IMR-90 (cell line): ENCODE results near the gene PDIA2. TPM values are rescaled to one million over a fixed set of nuclear protein-coding genes. Genes with fewer than 3 reads are reported as not detected.
A peak's percentile ranks its signal among the peaks of the same experiment; 100 is the strongest.

ENCODE experiments used
- ATAC-seq: fragments of 200-7000 bp; cut with Tn5 transposase; 2 replicates; pipeline ENCODE4 v1.9.1; 2020; ENCODE audit warnings: low read depth, mild to moderate bottlenecking, moderate library complexity
- BruUV-seq: library from RNA; stranded (reverse); fragments of 400-500 nt; replicated peaks from 2 replicates; lab custom pipeline; 2021; lab: Mats Ljungman, UMichigan
- CTCF ChIA-PET: fragments of 300-600 bp; formaldehyde crosslinking; extraction: SDS; loops from one replicate; lab custom pipeline; 2021; ENCODE audit warnings: antibody characterized with exemption; lab: Yijun Ruan, JAX
- POLR2A ChIA-PET: fragments of 300-600 bp; sonication (Branson Sonifier 250); formaldehyde crosslinking; loops from one replicate; lab custom pipeline; 2022; ENCODE audit warnings: antibody characterized with exemption; ENCODE audit not compliant: unreplicated experiment; lab: Charles Lee
- DNase-seq: peaks from one replicate; pipeline ENCODE4 v3.0.0; 2013
- H2AFZ ChIP-seq: replicated peaks from 2 replicates; pipeline ENCODE3; 2013; ENCODE audit warnings: low read length, mild to moderate bottlenecking; ENCODE audit not compliant: poor library complexity
- H2AK5ac ChIP-seq: 2 replicates; pipeline ENCODE4 v1.6.1; 2013; ENCODE audit warnings: low read depth, low read length, inconsistent platforms
- H2AK9ac ChIP-seq: replicated peaks from 2 replicates; pipeline ENCODE3; 2013; ENCODE audit warnings: mild to moderate bottlenecking, low read depth, low read length, moderate library complexity; ENCODE audit not compliant: poor library complexity
- H2BK120ac ChIP-seq: 2 replicates; pipeline ENCODE4 v1.6.1; 2013; ENCODE audit warnings: low read depth, low read length, inconsistent platforms
- H2BK15ac ChIP-seq: 3 replicates; pipeline ENCODE4 v1.6.1; 2013; ENCODE audit warnings: low read depth, low read length, inconsistent platforms
- H2BK20ac ChIP-seq: 2 replicates; pipeline ENCODE4 v1.6.1; 2013; ENCODE audit warnings: low read depth, mild to moderate bottlenecking, inconsistent platforms, low read length, moderate library complexity
- H2BK5ac ChIP-seq: 2 replicates; pipeline ENCODE4 v1.6.1; 2013; ENCODE audit warnings: mild to moderate bottlenecking, low read depth, low read length, inconsistent platforms; ENCODE audit not compliant: poor library complexity, severe bottlenecking
- H3K14ac ChIP-seq: replicated peaks from 2 replicates; pipeline ENCODE4 v1.6.1; 2013; ENCODE audit warnings: low read depth, low read length, inconsistent platforms
- H3K18ac ChIP-seq: 2 replicates; pipeline ENCODE4 v1.6.1; 2013; ENCODE audit warnings: low read depth, low read length, control low read depth
- H3K23ac ChIP-seq: 2 replicates; pipeline ENCODE4 v1.6.1; 2013; ENCODE audit warnings: low read depth, low read length, inconsistent platforms
- H3K27ac ChIP-seq: 2 replicates; pipeline ENCODE4 v1.5.1; 2013; ENCODE audit warnings: mild to moderate bottlenecking, control low read depth, low read length; ENCODE audit not compliant: insufficient read depth
- H3K27me3 ChIP-seq: 2 replicates; pipeline ENCODE4 v1.6.1; 2013; ENCODE audit warnings: low read length; ENCODE audit not compliant: control insufficient read depth, insufficient read depth
- H3K36me3 ChIP-seq: 2 replicates; pipeline ENCODE4 v1.6.1; 2013; ENCODE audit warnings: low read length, mixed read lengths; ENCODE audit not compliant: control insufficient read depth, insufficient read depth
- H3K4ac ChIP-seq: 2 replicates; pipeline ENCODE4 v1.6.1; 2013; ENCODE audit warnings: low read depth, low read length, inconsistent platforms
- H3K4me1 ChIP-seq: 2 replicates; pipeline ENCODE4 v1.6.1; 2013; ENCODE audit warnings: low read length, mixed read lengths; ENCODE audit not compliant: control insufficient read depth, insufficient read depth
- H3K4me2 ChIP-seq: 2 replicates; pipeline ENCODE4 v1.6.1; 2013; ENCODE audit warnings: low read depth, mild to moderate bottlenecking, control low read depth, low read length, moderate library complexity
- H3K4me3 ChIP-seq: 2 replicates; pipeline ENCODE4 v1.5.1; 2013; ENCODE audit warnings: low read depth, mild to moderate bottlenecking, control low read depth, low read length, moderate library complexity; ENCODE audit not compliant: insufficient read depth
- H3K56ac ChIP-seq: 2 replicates; pipeline ENCODE4 v1.6.1; 2013; ENCODE audit warnings: low read length, inconsistent platforms; ENCODE audit not compliant: insufficient read depth; ENCODE audit errors: extremely low read depth
- H3K79me1 ChIP-seq, 2 experiments: 2 replicates each; pipeline ENCODE4 v1.6.1; 2013; ENCODE audit warnings: low read length in 2 of 2, inconsistent platforms in 1 of 2, low read depth in 1 of 2
- H3K9ac ChIP-seq: 2 replicates; pipeline ENCODE4 v1.6.1; 2013; ENCODE audit warnings: low read depth, low read length, control low read depth
- H3K9me1 ChIP-seq: 2 replicates; pipeline ENCODE4 v1.6.1; 2013; ENCODE audit warnings: low read length, inconsistent platforms; ENCODE audit not compliant: insufficient read depth
- H3K9me3 ChIP-seq: 2 replicates; pipeline ENCODE4 v1.6.1; 2013; ENCODE audit warnings: low read length; ENCODE audit not compliant: control insufficient read depth, insufficient read depth
- H4K20me1 ChIP-seq: 2 replicates; pipeline ENCODE4 v1.6.1; 2013; ENCODE audit warnings: low read length, inconsistent platforms; ENCODE audit not compliant: insufficient read depth
- H4K5ac ChIP-seq: 2 replicates; pipeline ENCODE4 v1.6.1; 2013; ENCODE audit warnings: mild to moderate bottlenecking, low read depth, low read length, control low read depth
- H4K8ac ChIP-seq, 2 experiments: 2 replicates each; pipeline ENCODE4 v1.6.1; 2013; ENCODE audit warnings: low read depth in 2 of 2, low read length in 2 of 2, control low read depth in 1 of 2, inconsistent platforms in 1 of 2
- H4K91ac ChIP-seq: 2 replicates; pipeline ENCODE4 v1.6.1; 2013; ENCODE audit warnings: low read depth, low read length, inconsistent platforms; ENCODE audit not compliant: insufficient read depth
- FOS ChIP-seq: fragments of 150-350 bp; IDR thresholded peaks from 2 replicates; pipeline ENCODE4 v1.6.1; 2016; ENCODE audit warnings: low read depth, low read length
- POLR2A ChIP-seq: IDR thresholded peaks from 2 replicates; pipeline ENCODE4 v1.6.1; 2012; ENCODE audit warnings: mild to moderate bottlenecking, low read depth, low read length
- USF2 ChIP-seq: fragments of 150-350 bp; IDR thresholded peaks from 2 replicates; pipeline ENCODE4 v1.6.1; 2017; ENCODE audit warnings: mild to moderate bottlenecking, antibody characterized with exemption, low read length, low read depth
- WGBS, 2 experiments: methylation state at CpG; one replicate each; pipeline versions ENCODE4 v1.1.5 to v1.1.7; 2013; ENCODE audit warnings: missing lambda C conversion rate in 2 of 2; ENCODE audit not compliant: insufficient read length in 1 of 2; ENCODE audit errors: extremely low coverage in 2 of 2; 5-methylcytosine and 5-hydroxymethylcytosine counted together
- dilution Hi-C: fragments of 300-500 bp; cut with HindIII; formaldehyde crosslinking; loops from one replicate; pipeline ENCODE4 v1.14.3; 2018; ENCODE audit warnings: low sequenced_read_pairs; ENCODE audit not compliant: unreplicated experiment
- in situ Hi-C: fragments of 300-500 bp; cut with MboI; formaldehyde crosslinking; loops from 3 replicates; pipeline ENCODE4 v1.14.3; 2019; ENCODE audit warnings: low sequenced_read_pairs, inconsistent platforms, mixed read lengths
- intact Hi-C: fragments of 100-400 bp; cut with micrococcal nuclease; formaldehyde crosslinking; loops from 2 replicates; pipeline ENCODE4 v1.10.0; 2022
- polyA plus RNA-seq, 3 experiments: library from polyadenylated mRNA; depleted of rRNA; stranded (reverse); fragments of >200 nt; gene quantifications; 2 replicates each; pipeline ENCODE4 v1.2.3, GENCODE V29; 2012; ENCODE audit warnings: low replicate concordance in 1 of 3
- total RNA-seq: library from RNA; depleted of rRNA; stranded (reverse); fragments of >200 nt; gene quantifications from 2 replicates; pipeline ENCODE4 v1.2.3, GENCODE V29; 2012

Gene PDIA2
- total and polyA plus RNA-seq, 2 of the 4 experiments (the other 2 are of a cell fraction): 0.17 TPM; not detected in 1

- POLR2A ChIA-PET: no interaction called here
- DNase-seq: no peak
- dilution Hi-C loops: no loop called here
Observed at GRCh38 chr16:280552-280951, 2.4 kb upstream of the PDIA2 start, which contains the start of gene ARHGDIG. Gene ARHGDIG, plus strand, starts transcription at chr16:280591. Its CDS starts 90 bp downstream, at chr16:280681.

More at GRCh38 chr16:280552-280951, 2.4 kb upstream of the PDIA2 start, which contains the start of gene ARHGDIG:
- Histone ChIP-seq H2AK5ac (no peak within 1 kb of the TSS), H3K4me3 (peak within 1 kb of the TSS; percentile 32), H3K9me3 (no peaks in the 10 kb centered on the region), H2BK120ac (no peak within 1 kb of the TSS), H3K4me1 (no peaks in the 10 kb centered on the region), H4K91ac (no peak within 1 kb of the TSS), H3K9ac (no peak within 1 kb of the TSS), H4K20me1 (no peaks in the 10 kb centered on the region; the same call in 1 of the 2 replicates), H2BK20ac (no peak within 1 kb of the TSS), H3K14ac (no peak within 1 kb of the TSS), H3K18ac (no peak within 1 kb of the TSS), H3K27me3 (peaks cover 38% of the 10 kb centered on the region), H2BK5ac (no peak within 1 kb of the TSS), H3K27ac (no peak within 1 kb of the TSS), H3K4ac (no peak within 1 kb of the TSS), H4K8ac (no peak within 1 kb of the TSS), H3K23ac (no peak within 1 kb of the TSS), H4K5ac (no peak within 1 kb of the TSS), H3K79me1 (no peaks in the 10 kb centered on the region), H2AK9ac (no peak within 1 kb of the TSS), H2AFZ (peak within 1 kb of the TSS; percentile 63), H3K56ac (no peak within 1 kb of the TSS), H3K36me3 (no peaks in the 10 kb centered on the region), H2BK15ac (no peak within 1 kb of the TSS), H3K4me2 (peak within 1 kb of the TSS; percentile 46; the same call in 1 of the 2 replicates), H3K9me1 (no peaks in the 10 kb centered on the region)
- intact Hi-C loops: no loop called here
- peak; percentile 62 for ATAC-seq
- CTCF ChIA-PET: no interaction called here
- no peak for TF ChIP-seq FOS
- TF ChIP-seq POLR2A: no peak
- no peak for TF ChIP-seq USF2
- no TSS peak for BruUV-seq
- 0% methylated on average over 17 of the region's 54 CpGs; no CpG with 5 or more reads in 1 of the 2 experiments for WGBS, 2 experiments
- in situ Hi-C loops: no loop called here
